MM.1S (cell line): ENCODE data around the gene ZC2HC1C.

ENCODE experiments used
- EZH2 ChIP-seq: fragments of 300-600 bp; sonication (generic); optimal IDR thresholded peaks from 2 replicates; pipeline ENCODE3; 2017; ENCODE audit warnings: low read depth, mild to moderate bottlenecking, antibody characterized with exemption, low read length, mixed read lengths
- EZH2phosphoT487 ChIP-seq: fragments of 300-600 bp; sonication (generic); IDR thresholded peaks from 2 replicates; pipeline ENCODE4 v1.6.1; 2018; ENCODE audit warnings: antibody characterized with exemption, low read length
- TF ChIP-seq, protein P1 (sequence below): fragments of 300-600 bp; sonication (generic); IDR thresholded peaks from 2 replicates; pipeline ENCODE4 v1.5.1; 2016; ENCODE audit warnings: antibody characterized with exemption, low read length, mixed read lengths

DNA sequence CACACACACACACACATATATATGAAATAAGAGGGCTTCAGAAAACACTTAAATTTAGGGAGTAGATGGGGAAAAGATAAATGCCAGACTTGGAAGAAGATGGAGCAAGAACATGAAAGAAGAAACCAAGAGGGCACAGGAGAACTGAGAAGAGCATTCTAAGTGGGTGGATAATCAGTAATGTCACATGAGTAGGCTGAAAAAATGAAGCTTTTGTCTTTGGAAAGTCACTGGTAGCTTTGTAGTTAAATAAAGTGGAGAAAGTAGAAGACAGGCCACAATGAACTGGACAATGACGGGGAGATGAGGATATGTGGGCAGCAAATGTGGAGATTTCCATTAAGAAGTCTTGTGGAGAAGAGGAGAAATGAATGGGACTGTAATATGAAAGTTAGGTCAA lies 2.2 kb upstream of the ZC2HC1C start:
- TF ChIP-seq, protein P1, sequence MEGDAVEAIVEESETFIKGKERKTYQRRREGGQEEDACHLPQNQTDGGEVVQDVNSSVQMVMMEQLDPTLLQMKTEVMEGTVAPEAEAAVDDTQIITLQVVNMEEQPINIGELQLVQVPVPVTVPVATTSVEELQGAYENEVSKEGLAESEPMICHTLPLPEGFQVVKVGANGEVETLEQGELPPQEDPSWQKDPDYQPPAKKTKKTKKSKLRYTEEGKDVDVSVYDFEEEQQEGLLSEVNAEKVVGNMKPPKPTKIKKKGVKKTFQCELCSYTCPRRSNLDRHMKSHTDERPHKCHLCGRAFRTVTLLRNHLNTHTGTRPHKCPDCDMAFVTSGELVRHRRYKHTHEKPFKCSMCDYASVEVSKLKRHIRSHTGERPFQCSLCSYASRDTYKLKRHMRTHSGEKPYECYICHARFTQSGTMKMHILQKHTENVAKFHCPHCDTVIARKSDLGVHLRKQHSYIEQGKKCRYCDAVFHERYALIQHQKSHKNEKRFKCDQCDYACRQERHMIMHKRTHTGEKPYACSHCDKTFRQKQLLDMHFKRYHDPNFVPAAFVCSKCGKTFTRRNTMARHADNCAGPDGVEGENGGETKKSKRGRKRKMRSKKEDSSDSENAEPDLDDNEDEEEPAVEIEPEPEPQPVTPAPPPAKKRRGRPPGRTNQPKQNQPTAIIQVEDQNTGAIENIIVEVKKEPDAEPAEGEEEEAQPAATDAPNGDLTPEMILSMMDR, result no peak
- no peak for TF ChIP-seq EZH2
- TF ChIP-seq EZH2phosphoT487, result no peak
